B cell (primary cell): ENCODE data around the gene NME2. TPM values are rescaled to one million over a fixed set of nuclear protein-coding genes. Genes with fewer than 3 reads are reported as not detected.

ENCODE experiments used
- ATAC-seq: fragments of 200-7000 bp; cut with Tn5 transposase; one replicate; pipeline ENCODE4 v1.10.0; 2021; ENCODE audit warnings: low read depth, mild to moderate bottlenecking, moderate number of reproducible peaks, moderate library complexity
- CTCF ChIA-PET: fragments of 350-600 bp; sonication (Branson Sonifier 250); formaldehyde crosslinking; loops from one replicate; lab custom pipeline; 2021; ENCODE audit warnings: antibody characterized with exemption, inconsistent platforms; lab: Charles Lee
- POLR2A ChIA-PET: fragments of 350-600 bp; sonication (Branson Sonifier 250); formaldehyde crosslinking; loops from one replicate; lab custom pipeline; 2021; ENCODE audit warnings: antibody characterized with exemption; lab: Charles Lee
- DNase-seq: peaks from one replicate; pipeline ENCODE4 v3.0.0; 2013
- H2AFZ ChIP-seq: 2 replicates; pipeline ENCODE4 v1.6.1; 2012; ENCODE audit warnings: mild to moderate bottlenecking, low read depth, low read length; ENCODE audit not compliant: insufficient read depth, poor library complexity, severe bottlenecking
- H3K27ac ChIP-seq, 2 donors: 1 replicate in 1 of 2; 2 replicates in 1 of 2; pipeline ENCODE4 v1.5.1; 2012 to 2013; ENCODE audit warnings: low read length in 2 of 2, mild to moderate bottlenecking in 2 of 2, moderate library complexity in 1 of 2
- H3K27me3 ChIP-seq, 4 experiments: fragments of 200-600 bp in 1 of 4; sonication (generic) in 1 of 4; replicated peaks in 1 of 4; 1 replicate in 2 of 4; 2 replicates in 2 of 4; pipeline versions ENCODE4 v1.6.1 to v1.7.0; 2013 to 2016; ENCODE audit warnings: low read length in 3 of 4, mild to moderate bottlenecking in 2 of 4, mixed read lengths in 1 of 4, moderate library complexity in 1 of 4; ENCODE audit not compliant: insufficient read depth in 4 of 4, control insufficient read depth in 3 of 4; ENCODE audit errors: control extremely low read depth in 1 of 4
- H3K36me3 ChIP-seq, 2 experiments: replicated peaks in 1 of 2; 1 replicate in 1 of 2; 2 replicates in 1 of 2; pipeline versions ENCODE4 v1.6.1 to v1.7.1; 2013; ENCODE audit warnings: low read length in 1 of 2; ENCODE audit not compliant: insufficient read depth in 2 of 2, control insufficient read depth in 1 of 2; ENCODE audit errors: control extremely low read depth in 1 of 2, extremely low read depth in 1 of 2
- H3K4me1 ChIP-seq, 2 donors: fragments of 200-600 bp in 1 of 2; sonication (generic) in 1 of 2; 1 replicate in 1 of 2; 2 replicates in 1 of 2; pipeline versions ENCODE4 v1.5.1 to v1.6.1; 2013 to 2017; ENCODE audit warnings: low read length in 2 of 2; ENCODE audit not compliant: control insufficient read depth in 2 of 2, insufficient read depth in 2 of 2
- H3K4me2 ChIP-seq: replicated peaks from 2 replicates; pipeline ENCODE3; 2012; ENCODE audit warnings: mild to moderate bottlenecking, low read depth, low read length; ENCODE audit not compliant: poor library complexity, severe bottlenecking
- H3K4me3 ChIP-seq, 5 experiments: fragments of 200-600 bp in 1 of 5; sonication (generic) in 1 of 5; 1 replicate in 3 of 5; 2 replicates in 2 of 5; pipeline versions ENCODE4 v1.5.1 to v1.7.0; 2011 to 2016; ENCODE audit warnings: low read length in 4 of 5, mild to moderate bottlenecking in 4 of 5, low read depth in 2 of 5, control low read depth in 1 of 5, moderate library complexity in 1 of 5; ENCODE audit not compliant: insufficient read depth in 1 of 5; ENCODE audit errors: control extremely low read depth in 1 of 5, extremely low read depth in 1 of 5
- H3K79me2 ChIP-seq: fragments of 200-600 bp; sonication (generic); one replicate; pipeline ENCODE4 v1.6.0; 2016; ENCODE audit warnings: low read length; ENCODE audit not compliant: control insufficient read depth, insufficient read depth
- H3K9ac ChIP-seq: fragments of 200-600 bp; sonication (generic); 2 replicates; pipeline ENCODE4 v1.6.1; 2017; ENCODE audit warnings: mild to moderate bottlenecking, low read length, moderate library complexity
- H3K9me3 ChIP-seq, 3 donors: one replicate each; pipeline versions ENCODE4 v1.6.1 to v1.7.1; 2013; ENCODE audit warnings: low read length in 2 of 3; ENCODE audit not compliant: control insufficient read depth in 2 of 3, insufficient read depth in 1 of 3; ENCODE audit errors: control extremely low read depth in 1 of 3
- H4K20me1 ChIP-seq: 2 replicates; pipeline ENCODE4 v1.6.0; 2012; ENCODE audit warnings: mild to moderate bottlenecking, low read length; ENCODE audit not compliant: insufficient read depth, control insufficient read depth, poor library complexity, severe bottlenecking
- H3K27ac Mint-ChIP-seq: one replicate; pipeline ENCODE4 v1.8.0; 2021; ENCODE audit warnings: mixed read lengths
- H3K27me3 Mint-ChIP-seq: one replicate; pipeline ENCODE4 v1.8.0; 2021; ENCODE audit warnings: mixed read lengths
- H3K4me1 Mint-ChIP-seq: one replicate; pipeline ENCODE4 v1.8.0; 2021; ENCODE audit warnings: mixed read lengths
- H3K4me3 Mint-ChIP-seq: one replicate; pipeline ENCODE4 v1.8.0; 2021; ENCODE audit warnings: mixed read lengths
- H3K9me3 Mint-ChIP-seq: one replicate; pipeline ENCODE4 v1.8.0; 2022; ENCODE audit warnings: mixed read lengths; ENCODE audit not compliant: insufficient read depth
- CTCF ChIP-seq: fragments of 200-600 bp; IDR thresholded peaks from one replicate; pipeline ENCODE4 v1.8.0; 2022; ENCODE audit warnings: antibody characterized with exemption, mild to moderate bottlenecking
- EZH2 ChIP-seq: IDR thresholded peaks from 2 replicates; pipeline ENCODE4 v1.6.1; 2012; ENCODE audit warnings: borderline replicate concordance, low read depth, mild to moderate bottlenecking, moderate library complexity, low read length; ENCODE audit not compliant: insufficient read depth, poor library complexity, severe bottlenecking
- WGBS: methylation state at CpG from one replicate; pipeline ENCODE4 v1.1.5; 2013; ENCODE audit warnings: missing lambda C conversion rate; ENCODE audit not compliant: insufficient coverage; 5-methylcytosine and 5-hydroxymethylcytosine counted together
- intact Hi-C: fragments of 100-400 bp; cut with micrococcal nuclease; formaldehyde crosslinking; loops from one replicate; pipeline ENCODE4 v1.10.0; 2022
- polyA plus RNA-seq: library from polyadenylated mRNA; depleted of rRNA; stranded (reverse); fragments of >200 nt; gene quantifications from 2 replicates; pipeline ENCODE4 v1.2.3, GENCODE V29; 2012
- total RNA-seq, 2 donors: library from RNA; stranded (reverse); fragments of 120-200 nt in 1 of 2; gene quantifications; 1 replicate in 1 of 2; 2 replicates in 1 of 2; pipeline versions ENCODE4 v1.2.3 to v1.2.4, GENCODE V29; 2013 to 2022

The NME2 gene
- total and polyA plus RNA-seq, 2 donors (not counting 1 experiment from before 2014, with no cell fraction given), result 154 to 166 TPM

GRCh38 chr17:51149163-51149562 is 17.0 kb upstream of the NME2 start:
- Histone ChIP-seq H3K79me2 (peaks cover 8% of the 10 kb centered on the region), H2AFZ (no peak overlapping the region), H3K9me3 (no peaks in the 10 kb centered on the region), H3K36me3 (no peaks in the 10 kb centered on the region), H3K9ac (no peak overlapping the region), H3K27me3 (no peaks in the 10 kb centered on the region), H3K27ac (no peak overlapping the region), H3K4me1 (peaks cover 9 to 13% of the 10 kb centered on the region in 2 donors), H4K20me1 (no peaks in the 10 kb centered on the region), H3K4me3 (no peak overlapping the region), H3K4me2 (no peak overlapping the region)
- no peaks in the 10 kb centered on the region for H3K4me1 Mint-ChIP-seq
- TF ChIP-seq CTCF, result no peak
- no peak for TF ChIP-seq EZH2
- intact Hi-C loops, result no loop called here
- H3K4me3 Mint-ChIP-seq, result no peak overlapping the region
- no peaks in the 10 kb centered on the region for H3K9me3 Mint-ChIP-seq
- WGBS, result 86% methylated on average over 1 of the region's 2 CpGs
- ChIA-PET POLR2A (no interaction called here), CTCF (interaction anchor here (0.6 to 1.3 kb wide), 2 partner anchors 150 to 296 kb away, joined by 3 read pairs; no protein-coding TSS in a partner anchor)
- no peaks in the 10 kb centered on the region for H3K27me3 Mint-ChIP-seq
- no peak for ATAC-seq
- H3K27ac Mint-ChIP-seq, result no peak overlapping the region
- no peak for DNase-seq

- ATAC-seq, result no peak
- intact Hi-C loops, result loop anchor here (5.0 kb wide), 1 partner anchor 299 kb away; no protein-coding TSS in a partner anchor
These were observed 15.3 kb upstream of the NME2 start for GRCh38 chr17:51150932-51151331.

More at GRCh38 chr17:51150932-51151331, 15.3 kb upstream of the NME2 start:
- Histone ChIP-seq H3K27me3 (no peaks in the 10 kb centered on the region), H4K20me1 (no peaks in the 10 kb centered on the region), H3K4me1 (peaks cover 16 to 23% of the 10 kb centered on the region in 2 donors), H3K4me3 (no peak overlapping the region), H3K9me3 (no peaks in the 10 kb centered on the region), H2AFZ (no peak overlapping the region), H3K79me2 (peaks cover 26% of the 10 kb centered on the region), H3K36me3 (no peaks in the 10 kb centered on the region), H3K27ac (no peak overlapping the region), H3K4me2 (no peak overlapping the region), H3K9ac (no peak overlapping the region)
- peaks cover 5% of the 10 kb centered on the region for H3K4me1 Mint-ChIP-seq
- DNase-seq, result no peak
- ChIA-PET POLR2A (no interaction called here), CTCF (interaction anchor here (1.5 to 4.0 kb wide), 3 partner anchors 28 to 150 kb away, joined by 3 to 97 read pairs (median 6); no protein-coding TSS in a partner anchor)
- TF ChIP-seq CTCF, result no peak
- TF ChIP-seq EZH2, result no peak
- no peaks in the 10 kb centered on the region for H3K9me3 Mint-ChIP-seq
- no peaks in the 10 kb centered on the region for H3K27me3 Mint-ChIP-seq
- H3K27ac Mint-ChIP-seq, result no peak overlapping the region
- WGBS, result 100% methylated on average over 1 of the region's 5 CpGs
- H3K4me3 Mint-ChIP-seq, result no peak overlapping the region
